GM18505 (cell line): ENCODE results near the gene SART3.

Experiments used
- ATAC-seq: cut with Tn5 transposase; IDR thresholded peaks from one replicate; pipeline ENCODE4 v1.9.1; 2021; ENCODE audit not compliant: unreplicated experiment
- POLR2A ChIP-seq: IDR thresholded peaks from 4 replicates; pipeline ENCODE4 v1.6.1; 2011; ENCODE audit warnings: borderline replicate concordance; ENCODE audit not compliant: insufficient read depth, insufficient read length; ENCODE audit errors: extremely low read depth

Gene SART3

DNA sequence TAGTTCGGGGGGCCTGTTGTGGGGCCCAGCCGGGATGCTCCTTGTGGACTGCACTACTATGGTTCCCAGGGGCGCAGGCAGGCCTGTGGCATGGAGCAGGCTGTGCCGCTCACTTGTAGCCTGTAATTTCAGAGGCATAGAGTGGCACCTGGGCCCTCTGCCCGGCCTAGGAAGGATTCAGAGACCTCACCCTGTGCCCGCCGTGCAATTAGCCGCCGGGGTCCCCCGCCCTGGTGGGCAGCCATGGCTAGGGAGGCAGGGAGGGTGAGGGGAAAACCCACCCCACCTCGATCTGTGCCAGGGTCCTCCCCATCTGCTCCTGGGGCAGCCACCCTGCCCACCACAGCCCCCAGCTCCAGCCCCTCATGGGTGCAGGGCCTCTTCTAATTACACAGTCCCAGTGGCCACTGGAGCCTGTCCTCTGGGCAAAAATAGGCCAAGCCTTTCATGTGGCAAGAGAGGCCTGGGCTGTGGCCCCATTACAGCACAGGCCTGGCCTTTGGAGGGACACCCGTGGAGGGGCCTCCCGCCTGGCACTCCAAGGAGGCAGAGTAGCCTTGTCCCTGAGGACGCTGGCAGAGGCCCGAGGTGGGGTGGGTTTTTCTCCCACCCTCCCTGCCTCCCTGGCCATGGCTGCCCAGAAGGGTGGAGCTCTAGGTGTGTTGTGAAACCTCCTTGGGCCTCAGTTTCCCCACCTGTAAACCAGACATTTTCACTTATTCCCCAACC lies 42.2 kb upstream of the SART3 start:
- ATAC-seq = no peak
- no peak for TF ChIP-seq POLR2A

DNA sequence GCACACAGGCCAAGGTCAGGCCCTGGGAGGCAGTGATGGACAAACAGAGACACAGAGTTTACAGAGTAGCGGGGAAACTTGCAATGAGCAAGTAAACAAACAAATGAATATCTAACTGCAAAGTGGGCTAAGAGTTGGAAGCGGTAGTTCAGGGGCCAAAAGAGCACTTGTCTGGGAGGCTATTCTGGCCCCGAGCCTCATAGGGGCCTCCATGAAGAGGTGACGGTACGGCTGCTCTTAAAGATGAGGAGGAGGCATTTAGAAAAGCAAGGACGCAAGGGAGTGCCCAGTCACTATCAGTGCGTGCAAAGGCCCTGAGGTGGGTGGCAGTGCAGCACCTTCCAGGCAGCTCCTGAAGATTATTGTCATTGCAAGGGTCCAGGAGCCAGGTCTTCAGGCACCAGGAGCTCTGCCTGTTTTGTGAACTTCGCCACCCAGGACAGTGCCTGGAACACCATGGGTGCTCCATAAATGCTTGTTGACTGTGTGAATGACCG lies 41.3 kb upstream of the SART3 start:
- ATAC-seq = no peak
- no peak for TF ChIP-seq POLR2A

DNA sequence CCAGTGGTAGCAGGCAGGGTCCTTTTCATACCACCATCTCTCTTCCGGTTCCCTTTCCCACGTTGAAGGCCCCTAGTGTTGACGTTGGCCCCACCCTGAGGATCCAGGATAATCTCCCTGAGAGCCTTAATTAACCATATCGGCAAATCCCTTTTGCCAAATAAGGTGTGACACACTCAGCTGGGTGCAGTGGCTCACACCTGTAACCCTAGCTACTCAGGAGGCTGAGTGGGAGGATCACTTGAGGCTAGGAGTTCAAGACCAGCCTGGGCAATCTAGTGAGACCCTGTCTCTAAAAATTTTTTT lies 39.7 kb upstream of the SART3 start:
- no peak for TF ChIP-seq POLR2A
- ATAC-seq = no peak

DNA sequence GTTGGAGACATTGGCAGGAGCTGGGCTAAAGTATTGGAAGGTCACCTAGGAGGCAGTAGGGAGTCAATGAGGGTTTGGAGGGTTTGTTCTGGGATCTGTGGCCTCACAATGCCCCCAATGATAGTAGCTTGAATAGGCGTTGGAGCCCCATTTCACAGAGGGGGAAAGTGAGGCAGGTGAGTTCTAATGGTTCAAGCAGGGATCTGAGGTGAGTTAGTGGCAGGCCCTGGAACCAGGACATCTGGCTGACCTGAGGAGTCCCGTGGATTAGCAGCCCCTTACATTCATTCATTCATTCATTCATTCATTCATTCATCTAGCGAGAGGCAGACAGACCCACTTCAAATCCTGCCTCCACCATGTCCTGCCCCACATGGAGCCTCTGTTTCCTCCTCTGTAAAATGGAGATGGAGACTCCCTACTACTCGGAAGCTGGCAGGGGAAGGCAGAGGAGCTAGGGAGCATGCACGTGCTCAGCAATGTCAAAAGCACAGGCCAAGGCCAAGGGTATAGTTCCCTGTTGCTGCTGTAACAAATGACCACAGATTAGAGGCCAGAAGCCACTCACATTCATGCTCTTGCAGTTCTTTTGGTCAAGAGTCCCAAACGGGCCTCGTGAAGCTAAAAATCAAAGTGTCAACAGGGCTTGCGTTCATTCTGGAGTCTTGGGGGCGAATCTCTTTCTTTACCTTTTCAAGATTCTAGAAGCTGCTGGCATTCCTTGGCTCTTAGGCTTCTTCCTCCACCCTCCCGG lies 39.2 kb upstream of the SART3 start:
- no peak for TF ChIP-seq POLR2A
- no peak for ATAC-seq

DNA sequence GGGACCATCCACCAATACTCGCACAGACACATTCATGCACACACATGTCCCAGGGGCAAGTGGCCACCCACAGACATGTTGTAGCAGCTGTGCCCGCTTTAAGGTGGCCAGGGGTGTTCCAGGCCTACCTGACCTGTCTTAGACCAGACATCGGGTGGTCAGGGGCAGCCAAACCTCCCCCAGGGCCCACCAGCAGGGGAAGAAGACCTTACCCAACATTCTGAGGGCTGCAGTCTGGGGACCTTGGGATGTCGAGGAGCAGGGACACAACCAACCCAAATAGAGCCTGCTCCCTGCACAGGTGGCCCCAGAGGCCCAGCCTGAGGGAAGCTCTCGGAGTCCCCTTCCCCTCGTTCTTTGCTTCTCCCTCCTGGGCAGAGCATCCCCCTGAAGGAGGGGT lies 38.6 kb upstream of the SART3 start:
- no peak for ATAC-seq

DNA sequence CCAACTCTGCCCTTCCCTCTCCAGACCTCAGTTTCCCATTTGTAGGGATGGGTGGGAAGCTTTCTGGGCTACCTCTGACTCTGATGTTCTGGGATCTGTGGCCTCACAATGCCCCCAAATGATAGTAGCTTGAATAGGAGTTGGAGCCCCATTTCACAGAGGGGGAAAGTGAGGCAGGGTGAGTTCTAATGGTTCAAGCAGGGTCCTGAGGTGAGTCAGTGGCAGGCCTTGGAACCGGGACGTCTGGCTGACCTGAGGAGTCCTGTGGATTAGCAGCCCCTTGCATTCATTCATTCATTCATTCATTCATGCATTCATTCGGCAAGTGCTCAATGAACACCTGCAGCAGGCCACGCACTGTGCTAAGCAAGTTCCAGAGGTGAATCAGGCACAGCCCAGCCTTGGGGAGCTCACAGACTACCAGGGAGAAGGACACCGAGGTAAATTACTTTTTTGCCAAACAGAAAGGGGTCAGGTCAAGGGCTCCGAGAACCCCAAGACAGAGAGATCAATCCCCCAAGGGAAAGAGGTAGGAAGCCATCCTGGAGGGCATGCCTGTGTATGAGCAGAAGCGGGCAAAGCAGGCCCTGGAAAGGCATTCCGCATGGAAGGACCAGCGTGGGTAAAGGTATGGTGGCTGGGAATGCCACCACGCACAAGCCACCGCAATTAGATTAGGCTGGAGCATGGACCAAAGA lies 37.7 kb upstream of the SART3 start:
- ATAC-seq = no peak

More for the DNA sequence above, 38.6 kb upstream of the SART3 start:
- TF ChIP-seq POLR2A = no peak

DNA sequence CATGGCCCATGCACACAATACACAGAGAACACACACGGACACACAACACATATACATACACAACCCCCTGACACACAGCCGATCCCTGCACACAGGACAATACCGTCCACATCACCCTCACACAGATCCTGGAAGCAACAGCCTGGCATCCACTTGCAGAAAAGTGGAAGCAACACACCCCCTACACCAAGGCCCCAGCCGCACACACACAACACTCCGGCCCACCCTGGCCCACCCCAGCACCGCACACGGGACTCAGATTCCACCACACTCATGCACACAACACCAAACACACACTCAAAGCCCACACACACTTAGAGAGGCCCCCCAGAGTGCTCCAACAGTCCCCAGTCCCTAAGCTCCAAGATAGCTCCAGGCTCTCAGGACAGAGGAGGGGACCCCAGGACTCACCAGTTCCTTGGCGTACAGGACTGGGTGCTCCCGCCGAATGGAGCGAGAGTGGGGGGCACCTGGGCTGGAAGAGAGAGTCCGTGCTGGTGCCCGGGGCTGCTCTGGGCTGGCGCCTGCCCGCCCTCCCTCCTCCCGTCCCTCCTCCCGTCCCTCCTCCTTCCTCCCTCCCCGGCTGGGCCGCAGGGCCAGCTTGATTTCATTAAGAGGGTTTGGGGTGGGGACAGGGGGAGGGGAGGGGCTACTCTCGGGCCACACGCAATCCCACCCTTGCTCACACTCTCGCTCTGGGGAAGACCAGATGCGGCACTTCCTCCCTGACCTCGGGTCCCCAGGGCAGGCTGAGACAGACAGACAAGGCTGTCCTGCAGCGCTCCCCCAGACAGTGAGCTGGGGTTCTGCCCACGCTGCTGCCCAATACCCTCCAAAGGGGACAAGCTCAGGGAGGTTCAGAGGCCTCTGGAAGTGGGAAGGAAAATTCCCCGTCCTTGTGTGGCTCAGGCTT lies 36.8 kb upstream of the SART3 start, which contains the start of gene TMEM119:
Gene TMEM119, minus strand, starts transcription at position 526 of the 913 bp plus-strand sequence. CDS start 5,701 bp downstream, outside the sequence.
- no peak for ATAC-seq

More for the DNA sequence above, 37.7 kb upstream of the SART3 start:
- TF ChIP-seq POLR2A = no peak

DNA sequence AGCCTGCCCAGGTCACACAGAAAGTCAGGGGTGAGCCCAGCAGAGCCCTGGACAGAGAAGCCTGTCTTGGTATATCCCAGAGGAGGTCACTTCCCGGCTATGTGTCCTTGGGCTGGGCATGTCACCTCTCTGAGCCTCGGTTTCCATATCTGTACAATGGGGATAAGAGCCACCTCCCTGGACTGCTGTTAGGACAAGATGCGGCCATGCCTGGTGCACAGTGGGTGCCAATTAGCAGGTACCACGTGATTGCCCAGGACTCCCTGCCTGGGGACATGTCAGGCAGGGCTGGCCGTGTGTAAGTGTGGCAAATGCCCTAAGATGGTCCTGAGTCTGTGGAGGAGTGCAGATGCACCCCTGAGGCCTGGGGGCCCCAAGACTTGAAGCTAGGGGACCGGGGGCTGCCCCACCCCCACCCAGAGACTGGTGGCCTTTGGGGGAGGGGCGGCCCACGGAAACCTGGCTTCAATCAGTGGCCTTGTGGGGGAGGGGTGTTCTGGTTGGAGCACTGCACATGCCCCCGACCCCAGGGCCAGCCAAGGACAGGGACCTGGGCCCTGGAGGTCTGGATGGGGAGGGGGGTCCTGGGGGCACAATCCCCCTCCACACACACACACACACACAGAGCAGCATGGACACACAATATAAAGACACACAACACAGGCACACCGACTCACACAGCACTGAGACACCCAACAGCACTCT lies 36.0 kb upstream of the SART3 start:
- TF ChIP-seq POLR2A = no peak
- ATAC-seq = no peak

More for the DNA sequence above, 36.8 kb upstream of the SART3 start, which contains the start of gene TMEM119:
- no peak for TF ChIP-seq POLR2A

DNA sequence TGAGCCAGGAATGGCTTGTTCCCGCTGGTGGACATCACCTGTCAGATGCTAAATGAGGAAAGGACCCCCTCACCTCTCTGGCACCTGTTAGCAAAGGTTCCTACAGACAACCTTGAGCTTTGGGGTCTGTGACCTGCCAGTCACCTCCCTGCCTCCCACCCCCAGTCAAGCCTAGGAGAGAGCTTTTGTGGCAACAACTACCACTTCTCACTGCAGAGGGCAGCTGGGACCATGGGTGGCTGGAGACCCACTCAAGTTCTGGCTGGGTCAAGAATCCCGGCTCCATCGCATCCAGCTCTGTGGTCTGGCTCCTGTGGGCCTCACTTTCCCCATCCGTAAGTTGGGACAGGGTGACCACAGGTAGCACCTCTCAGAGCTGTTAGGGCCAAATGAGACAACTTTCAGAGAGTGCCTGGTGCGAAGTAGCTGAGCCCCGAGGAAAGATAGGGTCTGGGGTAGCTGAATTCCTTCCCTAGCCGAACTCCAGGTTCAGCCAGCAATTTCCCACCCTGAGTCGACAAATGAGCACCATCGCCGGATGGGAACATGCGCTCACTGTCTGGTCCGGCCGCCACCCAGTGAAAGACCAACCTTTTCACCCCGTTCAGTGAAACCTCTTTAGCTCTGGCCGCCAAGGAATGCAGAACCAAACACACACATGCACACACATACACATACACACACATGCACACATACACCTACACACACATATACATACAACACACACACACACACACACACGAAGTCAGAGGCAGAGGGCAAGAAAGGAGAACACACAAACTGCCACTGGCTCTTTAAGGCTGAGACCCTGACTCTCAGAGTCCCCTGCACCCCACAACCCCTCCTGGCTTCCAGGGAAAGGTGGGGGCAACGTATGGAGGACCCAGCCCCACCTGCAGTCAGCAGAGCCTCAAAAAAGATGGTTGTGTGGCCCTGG lies 35.0 kb upstream of the SART3 start:
- no peak for TF ChIP-seq POLR2A
- no peak for ATAC-seq

DNA sequence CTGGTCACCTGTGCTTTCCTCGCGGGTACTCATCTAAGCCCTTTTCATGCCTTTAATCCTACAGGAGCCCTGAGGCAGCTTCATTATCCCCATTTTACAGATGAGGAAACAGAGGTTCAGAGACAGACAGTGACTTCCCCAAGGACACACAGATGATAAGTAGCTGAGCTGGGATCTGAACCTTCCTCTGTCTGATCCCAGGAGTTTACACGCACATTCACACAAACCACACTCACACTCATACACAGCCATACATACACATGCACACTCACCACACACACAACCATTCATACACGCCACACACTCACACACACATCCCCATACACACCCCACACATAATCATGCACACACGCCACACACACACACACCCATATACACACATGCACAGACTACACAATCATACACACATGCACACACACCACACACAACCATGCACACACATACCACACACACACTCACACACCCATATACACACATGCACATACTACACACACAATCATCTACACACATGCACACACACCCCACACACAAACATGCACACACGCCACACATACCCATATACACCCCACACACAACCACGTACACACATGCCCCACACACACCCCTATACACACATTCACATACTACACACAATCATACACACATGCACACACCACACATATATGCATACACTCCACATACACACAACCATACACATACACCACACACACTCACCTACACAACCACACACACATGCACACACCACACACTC lies 34.2 kb upstream of the SART3 start:
- no peak for TF ChIP-seq POLR2A
- ATAC-seq = no peak
